Measurements from ENCODE around the gene LIMS1.
"Not testable (repeated sequence)": the region's sequence is repeated elsewhere in the genome, so short reads cannot be mapped to it uniquely, and the experiment has no call there.

Gene LIMS1

DNA sequence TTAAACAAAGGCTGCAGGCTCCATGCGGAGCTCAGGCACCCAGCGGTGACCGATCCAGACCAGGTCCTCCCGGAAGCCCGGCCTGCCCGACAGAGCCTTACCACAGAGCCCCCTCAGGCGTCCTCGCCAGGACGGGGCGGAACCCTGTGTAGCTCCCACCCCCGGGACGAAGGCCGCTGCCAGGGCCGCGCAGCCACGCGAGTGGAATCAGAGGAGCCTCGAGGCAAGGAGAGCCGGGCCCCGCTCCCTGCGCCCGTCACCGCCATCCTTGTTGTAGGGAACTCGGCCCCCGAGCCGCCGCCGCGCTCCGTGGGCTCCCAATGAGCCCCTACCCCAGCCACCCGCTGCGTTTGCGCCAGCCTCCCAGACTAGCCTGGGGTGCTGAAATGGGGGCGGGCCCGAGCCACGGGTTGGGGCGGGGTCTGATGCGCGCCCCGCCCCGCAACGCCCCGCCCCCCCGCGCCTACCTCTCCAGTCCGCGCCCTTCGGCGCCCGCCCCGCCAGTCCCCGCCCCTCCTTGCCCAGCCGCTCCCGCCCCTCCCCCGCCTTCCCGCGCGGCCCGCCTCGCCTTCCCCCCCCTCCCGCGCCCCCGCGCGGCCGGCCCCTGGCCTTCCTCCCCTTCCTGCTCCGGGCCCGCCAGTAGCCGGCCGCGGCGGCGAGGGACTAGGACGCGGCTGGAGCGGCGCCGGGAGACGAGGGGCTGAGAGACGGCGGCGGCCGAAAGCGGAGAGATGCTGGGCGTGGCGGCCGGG, at the start of gene LIMS1:
LIMS1 (plus strand) TSS at position 639 of the 752 bp plus-strand sequence; CDS start at position 732, 93 bp downstream.
- DNase-seq: peak; percentile 60 to 85 (median 83)

DNA sequence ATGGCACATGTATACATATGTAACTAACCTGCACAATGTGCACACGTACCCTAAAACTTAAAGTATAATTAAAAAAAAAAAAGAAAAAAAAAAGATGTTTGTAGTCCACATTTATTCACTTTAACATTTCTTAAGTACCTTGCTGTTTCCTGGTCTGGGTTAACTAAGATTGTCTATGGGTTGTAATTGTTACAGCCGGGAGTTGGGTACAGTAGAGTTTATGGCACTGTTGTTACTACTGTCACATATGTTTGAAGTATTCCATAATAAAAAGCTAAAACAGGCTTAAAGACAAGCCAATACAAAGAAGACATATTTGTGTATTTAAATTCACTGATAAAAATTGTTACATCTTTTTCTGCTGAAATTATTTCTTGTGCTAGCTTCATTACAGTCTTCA, 49.0 kb upstream of the LIMS1 start:
- DNase-seq: no peak

- DNase-seq: no peak
Measured at GRCh38 chr2:108490506-108491122, 43.7 kb upstream of the LIMS1 start.

DNA sequence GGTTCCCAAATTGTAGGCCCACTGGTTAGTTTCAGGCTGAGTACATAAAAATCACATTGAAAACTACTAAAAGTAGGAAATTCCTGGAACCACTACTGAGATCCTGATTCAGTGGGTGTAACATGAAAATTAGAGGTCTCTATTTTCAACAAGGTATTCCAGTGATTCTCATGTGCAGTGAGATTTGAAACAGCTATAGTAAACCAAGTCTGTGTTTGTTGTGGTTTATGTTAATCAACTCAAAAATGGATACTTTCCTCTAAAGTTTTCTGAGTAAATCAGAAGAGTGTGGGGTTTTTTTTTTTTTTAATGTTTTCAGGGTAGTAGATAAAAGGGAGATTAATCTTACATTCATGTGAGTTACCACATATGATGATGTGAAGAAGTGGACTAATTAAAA, 42.4 kb upstream of the LIMS1 start:
- no peak for DNase-seq

- DNase-seq: no peak
Measured at GRCh38 chr2:108492364-108492763, 41.9 kb upstream of the LIMS1 start.

- DNase-seq: not testable (repeated sequence)
Measured at GRCh38 chr2:108496167-108496566, 38.1 kb upstream of the LIMS1 start.

GRCh38 chr2:108507620-108508019, 26.6 kb upstream of the LIMS1 start:
- not testable (repeated sequence) for DNase-seq

GRCh38 chr2:108512431-108512830, 21.8 kb upstream of the LIMS1 start:
- DNase-seq: not testable (repeated sequence)

DNA sequence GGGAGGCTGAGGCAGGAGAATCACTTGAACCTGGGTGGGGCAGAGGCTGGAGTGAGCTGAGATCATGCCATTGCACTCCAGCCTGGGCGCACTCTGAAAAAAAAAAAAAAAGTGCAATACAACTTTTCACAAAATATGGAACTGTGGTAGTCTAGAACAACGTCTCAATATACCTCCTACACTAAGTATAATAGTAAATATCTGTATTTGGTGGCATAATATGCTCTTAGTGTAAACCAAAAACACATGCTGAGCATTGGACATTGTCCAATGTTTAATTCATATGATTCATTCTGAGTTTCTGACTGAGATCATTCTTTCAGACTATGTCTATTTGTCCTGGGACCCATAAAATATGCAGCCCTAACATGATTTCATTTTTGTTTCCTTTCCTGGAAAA, 19.8 kb upstream of the LIMS1 start:
- not testable (repeated sequence) for DNase-seq

DNA sequence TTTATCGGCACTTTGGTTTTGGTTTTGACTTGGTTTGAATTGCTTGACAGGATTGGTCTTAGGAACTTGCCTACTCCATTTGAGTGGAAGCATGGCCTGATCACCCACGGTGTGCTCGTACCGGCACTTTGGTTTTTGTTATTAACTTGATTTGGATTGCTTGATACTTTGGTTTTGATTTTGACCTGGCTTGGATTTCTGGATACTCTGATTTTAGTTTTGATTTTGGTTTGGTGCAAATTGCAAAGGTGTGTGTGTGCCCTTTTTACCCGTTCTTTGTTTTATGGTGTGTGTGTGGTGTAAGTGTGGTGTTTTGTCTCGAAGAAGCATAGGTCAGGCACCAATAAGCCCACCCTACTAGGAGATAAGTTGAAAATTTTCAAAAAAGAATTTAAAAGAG, 9.6 kb upstream of the LIMS1 start:
- DNase-seq: not testable (repeated sequence)

DNA sequence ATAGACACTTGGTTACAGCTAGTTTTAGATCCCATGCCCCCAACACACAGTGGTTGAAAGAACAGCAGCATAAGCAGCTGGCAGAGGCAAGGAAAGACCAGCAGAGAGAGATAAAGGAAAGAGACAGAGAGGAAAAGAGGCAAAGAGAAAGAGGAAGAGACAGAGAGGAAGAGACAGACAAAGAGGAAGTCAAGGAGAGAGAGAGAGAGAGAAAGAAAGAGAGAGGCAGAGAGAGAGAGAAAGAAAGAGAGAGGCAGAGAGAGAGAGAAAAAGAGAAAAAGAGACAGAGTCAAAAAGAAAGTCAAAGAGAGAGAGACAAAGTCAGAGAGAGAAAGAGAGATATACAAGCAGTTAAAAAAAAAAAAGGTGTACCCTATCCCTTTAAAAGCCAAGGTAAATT, 9.0 kb upstream of the LIMS1 start:
- DNase-seq: not testable (repeated sequence)

DNA sequence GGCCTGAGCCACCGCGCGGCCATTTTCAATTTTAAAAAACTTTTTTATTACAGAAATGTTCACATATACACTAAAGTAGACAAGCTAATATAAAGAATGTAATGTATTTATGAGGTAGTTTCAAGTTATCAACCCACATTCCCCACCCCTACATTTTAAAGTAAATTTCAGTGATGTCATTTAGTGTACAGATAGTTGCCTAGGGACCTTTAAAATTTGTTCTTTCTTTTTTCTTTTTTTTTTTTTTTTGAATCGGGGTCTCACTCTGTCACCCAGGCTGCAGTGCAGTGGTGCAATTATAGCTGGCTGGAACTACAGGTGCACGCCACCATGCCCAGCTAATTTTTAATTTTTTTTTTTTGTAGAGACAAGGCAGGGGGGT, 2.6 kb upstream of the LIMS1 start:
- DNase-seq: no peak

- peak in 2 of 3 experiments; percentile 63 to 70 for DNase-seq
Measured at GRCh38 chr2:108534584-108535356, 500 bp downstream of the LIMS1 start.

GRCh38 chr2:108535357-108535631, 1.0 kb downstream of the LIMS1 start:
- DNase-seq: no peak

GRCh38 chr2:108536133-108536780, 2.0 kb downstream of the LIMS1 start:
- DNase-seq: no peak

DNA sequence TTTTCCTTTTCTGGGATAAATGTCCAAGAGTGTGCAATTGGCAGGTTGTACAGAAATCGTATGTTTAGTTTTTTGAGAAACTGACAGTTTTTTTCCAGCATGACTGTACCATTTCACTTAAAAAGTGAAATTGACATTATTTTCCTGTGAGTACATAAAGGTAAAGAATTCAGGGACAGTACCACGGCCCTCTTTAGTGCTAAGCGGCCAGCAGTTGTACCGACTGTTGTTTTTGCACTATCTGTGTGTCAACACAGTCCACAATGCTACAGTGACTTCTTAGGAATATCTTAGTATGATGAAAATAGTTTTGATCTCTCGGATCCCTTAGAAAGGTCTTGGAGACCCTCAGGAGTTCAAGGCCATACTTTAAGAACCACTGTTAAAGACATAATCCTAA, 2.6 kb downstream of the LIMS1 start:
- no peak for DNase-seq

GRCh38 chr2:108538000-108538625, 3.8 kb downstream of the LIMS1 start:
- no peak for DNase-seq

DNA sequence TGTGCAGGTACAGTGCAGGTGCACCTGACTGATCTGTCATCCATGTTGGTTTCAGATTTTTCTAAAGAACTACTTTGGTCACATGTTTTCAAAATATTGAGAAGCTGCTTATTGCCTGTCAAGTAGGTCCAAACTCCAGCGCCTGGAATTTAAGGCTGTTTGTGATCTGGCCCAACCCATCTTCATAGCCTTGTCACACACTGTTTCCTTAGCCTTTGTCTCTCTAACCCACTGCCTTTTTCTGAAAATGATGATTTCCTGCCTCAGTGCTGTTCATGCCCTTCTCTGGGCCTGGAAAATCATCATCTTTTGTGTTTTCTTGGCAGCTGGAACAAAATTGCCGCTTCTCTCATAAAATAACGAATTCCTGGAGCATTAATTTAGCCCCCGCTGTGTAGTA, 7.2 kb downstream of the LIMS1 start:
- no peak for DNase-seq

DNA sequence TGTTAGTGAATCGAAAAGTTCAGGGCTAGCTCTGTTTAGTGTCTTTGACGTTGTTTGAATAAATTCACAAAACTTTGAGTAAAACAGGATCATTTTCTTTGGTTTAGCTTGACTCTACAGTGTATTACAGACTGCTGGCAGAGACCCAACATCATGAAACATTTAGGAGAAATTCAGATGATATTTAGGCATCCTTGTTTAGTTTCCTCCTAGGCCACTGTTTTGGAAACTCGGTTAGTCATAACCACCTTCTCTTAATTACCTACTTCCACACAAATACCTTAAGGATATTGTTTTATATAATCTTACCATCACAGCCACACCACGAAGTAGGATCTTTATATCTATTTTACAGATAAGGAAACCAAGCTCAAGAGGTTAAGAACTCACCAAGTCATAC, 7.8 kb downstream of the LIMS1 start:
- no peak for DNase-seq

GRCh38 chr2:108547606-108548005, 13.3 kb downstream of the LIMS1 start:
- no peak for DNase-seq

DNA sequence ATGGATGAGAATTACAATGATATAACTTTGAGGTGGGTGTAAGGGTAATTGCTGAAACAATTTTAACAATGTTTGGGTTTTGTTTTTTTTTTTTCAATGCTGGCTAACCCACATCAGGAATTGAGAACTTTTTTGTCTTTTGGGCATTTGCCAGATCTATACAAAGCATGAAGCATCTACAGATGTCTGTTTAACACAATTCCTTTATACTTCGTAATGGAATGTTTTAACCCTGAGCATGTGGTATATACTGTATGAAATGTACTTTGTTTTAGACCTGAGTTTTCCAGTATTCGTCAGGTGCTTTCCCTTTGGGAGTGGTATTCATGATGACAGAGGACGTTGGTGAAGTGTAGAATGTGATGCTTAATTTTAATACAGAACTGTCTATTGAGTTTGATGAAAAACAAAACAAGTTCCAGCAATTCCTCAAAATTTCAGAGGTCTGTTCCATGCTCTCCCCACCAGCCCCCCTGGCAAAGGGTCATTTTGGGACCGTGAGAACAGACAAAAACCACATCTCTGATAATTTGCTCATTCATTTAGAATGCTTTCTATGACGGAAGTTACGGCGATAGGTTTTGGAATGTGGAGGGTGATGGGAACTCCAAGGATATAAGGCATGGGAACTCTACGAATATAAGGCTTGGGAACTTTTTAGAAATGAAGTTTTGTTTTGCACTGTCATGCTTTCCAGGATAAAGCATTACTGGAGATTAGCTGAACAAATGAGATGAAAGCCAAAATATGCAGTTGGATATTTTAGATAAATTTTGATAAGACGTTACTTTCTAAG, 14.1 kb downstream of the LIMS1 start:
- no peak for DNase-seq

DNA sequence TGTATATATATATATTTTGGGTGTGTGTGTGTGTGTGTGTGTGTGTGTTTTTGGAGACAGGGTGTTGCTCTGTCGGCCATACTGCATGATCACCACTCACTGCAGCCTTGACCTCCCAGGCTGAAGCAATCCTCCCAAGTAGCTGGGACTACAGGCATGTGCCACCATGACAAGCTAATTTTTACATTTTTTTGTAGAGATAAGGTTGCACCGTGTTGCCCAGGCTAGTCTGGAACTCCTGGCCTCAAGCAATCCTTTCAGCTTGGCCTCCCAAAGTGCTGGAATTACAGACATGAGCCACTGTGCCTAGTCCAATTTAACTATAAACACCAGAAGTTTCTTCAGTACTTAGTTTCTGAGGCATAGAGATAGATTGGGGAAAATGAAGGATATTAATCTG, 18.3 kb downstream of the LIMS1 start:
- DNase-seq: no peak

Measured in NCI-H1417 (cell line).